Panc1 (cell line): ENCODE measurements around the gene SBK2. TPM values are rescaled to one million over a fixed set of nuclear protein-coding genes. Genes with fewer than 3 reads are reported as not detected.

Source experiments
- ATAC-seq: fragments of 200-7000 bp; cut with Tn5 transposase; 2 replicates; pipeline ENCODE4 v1.9.1; 2020; ENCODE audit warnings: mild to moderate bottlenecking, moderate library complexity
- BruUV-seq: library from RNA; stranded (reverse); fragments of 400-500 nt; replicated peaks from 2 replicates; lab custom pipeline; 2021; lab: Mats Ljungman, UMichigan
- CTCF ChIA-PET: fragments of 300-600 bp; sonication (Branson Sonifier 250); formaldehyde crosslinking; loops from one replicate; lab custom pipeline; 2022; ENCODE audit warnings: antibody characterized with exemption; lab: Charles Lee
- POLR2A ChIA-PET: fragments of 300-600 bp; sonication (Branson Sonifier 250); formaldehyde crosslinking; loops from one replicate; lab custom pipeline; 2022; ENCODE audit warnings: antibody characterized with exemption; lab: Charles Lee
- DNase-seq: peaks from one replicate; pipeline ENCODE4 v3.0.0-alpha.2; 2010; ENCODE audit warnings: low read depth, low spot score
- H3K27ac ChIP-seq: 2 replicates; pipeline ENCODE4 v1.5.1; 2011; ENCODE audit warnings: mild to moderate bottlenecking, low read length, inconsistent platforms
- H3K27me3 ChIP-seq: fragments of 200-500 bp; sonication (Bioruptor generic); 2 replicates; pipeline ENCODE4 v1.6.0; 2014; ENCODE audit warnings: low read length, inconsistent platforms; ENCODE audit not compliant: control insufficient read depth, insufficient read depth
- H3K36me3 ChIP-seq: fragments of 200-500 bp; sonication (Bioruptor generic); 2 replicates; pipeline ENCODE4 v1.5.1; 2014; ENCODE audit warnings: inconsistent platforms, mild to moderate bottlenecking, low read length, moderate library complexity; ENCODE audit not compliant: control insufficient read depth, insufficient read depth
- H3K4me1 ChIP-seq: 2 replicates; pipeline ENCODE4 v1.5.1; 2011; ENCODE audit warnings: inconsistent platforms, mild to moderate bottlenecking, low read length, moderate library complexity; ENCODE audit not compliant: control insufficient read depth, insufficient read depth
- H3K4me3 ChIP-seq, 2 experiments: 2 replicates each; pipeline ENCODE4 v1.5.1; 2011 to 2012; ENCODE audit warnings: low read depth in 2 of 2, low read length in 2 of 2, mild to moderate bottlenecking in 2 of 2, inconsistent platforms in 1 of 2, moderate library complexity in 1 of 2
- H3K9me3 ChIP-seq: fragments of 200-500 bp; sonication (Bioruptor generic); 2 replicates; pipeline ENCODE4 v1.5.1; 2014; ENCODE audit warnings: low read depth, mild to moderate bottlenecking, inconsistent platforms, low read length, moderate library complexity; ENCODE audit not compliant: control insufficient read depth, insufficient read depth
- POLR2AphosphoS5 ChIP-seq: IDR thresholded peaks from 2 replicates; pipeline ENCODE4 v1.6.1; 2012; ENCODE audit warnings: mild to moderate bottlenecking, low read depth, low read length, moderate library complexity
- SIN3A ChIP-seq: IDR thresholded peaks from 2 replicates; pipeline ENCODE4 v1.6.1; 2012; ENCODE audit warnings: low read depth, mild to moderate bottlenecking, low read length, moderate library complexity, borderline replicate concordance; ENCODE audit not compliant: insufficient read depth
- TCF7L2 ChIP-seq: IDR thresholded peaks from 2 replicates; pipeline ENCODE4 v1.6.1; 2011; ENCODE audit warnings: mild to moderate bottlenecking, low read depth, low read length, inconsistent platforms
- in situ Hi-C: cut with HindIII; loops from 2 replicates; pipeline ENCODE4 v1.10.0; 2016; ENCODE audit warnings: low sequenced_read_pairs, low pct_unique_long_range_greater_than_20kb
- intact Hi-C: fragments of 100-400 bp; cut with micrococcal nuclease; formaldehyde crosslinking; loops from one replicate; pipeline ENCODE4 v1.10.0; 2022; ENCODE audit not compliant: unreplicated experiment
- total RNA-seq: library from RNA; stranded (reverse); gene quantifications from one replicate; pipeline ENCODE4 v1.2.1, GENCODE V29; 2021; ENCODE audit not compliant: unreplicated experiment
- TF ChIP-seq, protein P1 (sequence below): fragments of 450-650 bp; IDR thresholded peaks from 2 replicates; pipeline ENCODE4 v1.5.1; 2017; ENCODE audit warnings: mild to moderate bottlenecking
- TF ChIP-seq, protein P2 (sequence below), 2 experiments: IDR thresholded peaks; 2 replicates each; pipeline ENCODE4 v1.6.1; 2011 to 2012; ENCODE audit warnings: low read depth in 2 of 2, control low read depth in 1 of 2, low read length in 1 of 2, mild to moderate bottlenecking in 1 of 2, moderate library complexity in 1 of 2; ENCODE audit not compliant: insufficient read depth in 1 of 2

The SBK2 gene
- total RNA-seq, 1 experiment from 2014 or later = 0.69 TPM

DNA sequence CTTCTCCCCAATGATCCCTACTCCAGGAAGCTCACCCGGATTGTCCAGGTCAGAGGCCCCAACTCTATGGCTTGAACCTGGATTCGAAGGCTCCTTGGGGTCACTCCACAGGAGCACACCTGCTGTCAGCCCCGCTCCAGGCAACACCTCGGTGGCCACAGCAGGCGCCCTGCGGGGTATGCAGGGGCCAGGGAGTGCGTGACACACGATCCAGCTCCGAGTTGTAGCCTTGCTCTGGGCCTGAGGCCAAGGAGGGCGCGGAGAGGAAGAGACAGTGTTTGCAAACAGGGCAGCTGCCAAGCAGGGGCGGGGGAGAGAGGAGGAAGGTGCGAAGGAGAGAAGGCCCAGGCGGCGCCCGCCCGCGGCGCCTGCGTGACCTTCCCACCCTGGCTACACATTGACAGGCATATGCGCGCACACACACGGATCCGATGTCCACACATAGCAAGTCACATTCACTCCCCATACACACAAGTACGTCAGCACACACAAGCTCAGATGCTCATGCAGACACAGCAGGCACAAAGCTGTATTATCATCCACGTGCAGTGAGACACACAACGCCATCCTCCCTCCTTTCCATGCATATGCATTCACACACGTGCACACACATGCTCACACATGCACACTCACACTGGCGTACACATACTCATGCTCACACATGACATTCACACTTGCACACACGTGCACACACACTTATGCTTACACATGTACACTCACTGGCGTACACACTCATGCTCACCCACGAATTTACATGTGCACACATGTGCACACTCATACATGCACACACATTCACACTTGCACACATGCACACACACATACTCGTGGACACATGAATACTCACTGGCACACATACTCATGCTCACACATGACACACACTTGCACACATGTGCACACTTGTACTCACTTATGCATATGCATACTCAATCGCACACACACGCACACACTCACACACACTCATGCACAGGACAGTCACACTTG, 10.4 kb downstream of the SBK2 start:
- intact Hi-C loops (no loop called here), in situ Hi-C loops (no loop called here)
- H3K27me3 ChIP-seq = no peaks in the 10 kb centered on the region
- BruUV-seq = no TSS peak
- 0 out of 2 replicates have a peak overlapping the region, but pooled peaks have one; percentile 11 for H3K27ac ChIP-seq
- H3K9me3 ChIP-seq = no peaks in the 10 kb centered on the region
- ATAC-seq (peak; percentile 88), DNase-seq (no peak)
- ChIA-PET POLR2A (interaction anchor here (0.6 to 0.7 kb wide), 4 partner anchors 9 to 40 kb away, joined by 3 to 5 read pairs (median 4); no protein-coding TSS in a partner anchor), CTCF (no interaction called here)
- no peaks in the 10 kb centered on the region for H3K36me3 ChIP-seq
- TF ChIP-seq SIN3A = no peak
- TF ChIP-seq TCF7L2 = peak; percentile 39; the same call in 1 of the 2 replicates
- TF ChIP-seq POLR2AphosphoS5 = peak; percentile 57; the same call in 1 of the 2 replicates
- TF ChIP-seq, protein P1, sequence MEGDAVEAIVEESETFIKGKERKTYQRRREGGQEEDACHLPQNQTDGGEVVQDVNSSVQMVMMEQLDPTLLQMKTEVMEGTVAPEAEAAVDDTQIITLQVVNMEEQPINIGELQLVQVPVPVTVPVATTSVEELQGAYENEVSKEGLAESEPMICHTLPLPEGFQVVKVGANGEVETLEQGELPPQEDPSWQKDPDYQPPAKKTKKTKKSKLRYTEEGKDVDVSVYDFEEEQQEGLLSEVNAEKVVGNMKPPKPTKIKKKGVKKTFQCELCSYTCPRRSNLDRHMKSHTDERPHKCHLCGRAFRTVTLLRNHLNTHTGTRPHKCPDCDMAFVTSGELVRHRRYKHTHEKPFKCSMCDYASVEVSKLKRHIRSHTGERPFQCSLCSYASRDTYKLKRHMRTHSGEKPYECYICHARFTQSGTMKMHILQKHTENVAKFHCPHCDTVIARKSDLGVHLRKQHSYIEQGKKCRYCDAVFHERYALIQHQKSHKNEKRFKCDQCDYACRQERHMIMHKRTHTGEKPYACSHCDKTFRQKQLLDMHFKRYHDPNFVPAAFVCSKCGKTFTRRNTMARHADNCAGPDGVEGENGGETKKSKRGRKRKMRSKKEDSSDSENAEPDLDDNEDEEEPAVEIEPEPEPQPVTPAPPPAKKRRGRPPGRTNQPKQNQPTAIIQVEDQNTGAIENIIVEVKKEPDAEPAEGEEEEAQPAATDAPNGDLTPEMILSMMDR = no peak
- TF ChIP-seq, protein P2, sequence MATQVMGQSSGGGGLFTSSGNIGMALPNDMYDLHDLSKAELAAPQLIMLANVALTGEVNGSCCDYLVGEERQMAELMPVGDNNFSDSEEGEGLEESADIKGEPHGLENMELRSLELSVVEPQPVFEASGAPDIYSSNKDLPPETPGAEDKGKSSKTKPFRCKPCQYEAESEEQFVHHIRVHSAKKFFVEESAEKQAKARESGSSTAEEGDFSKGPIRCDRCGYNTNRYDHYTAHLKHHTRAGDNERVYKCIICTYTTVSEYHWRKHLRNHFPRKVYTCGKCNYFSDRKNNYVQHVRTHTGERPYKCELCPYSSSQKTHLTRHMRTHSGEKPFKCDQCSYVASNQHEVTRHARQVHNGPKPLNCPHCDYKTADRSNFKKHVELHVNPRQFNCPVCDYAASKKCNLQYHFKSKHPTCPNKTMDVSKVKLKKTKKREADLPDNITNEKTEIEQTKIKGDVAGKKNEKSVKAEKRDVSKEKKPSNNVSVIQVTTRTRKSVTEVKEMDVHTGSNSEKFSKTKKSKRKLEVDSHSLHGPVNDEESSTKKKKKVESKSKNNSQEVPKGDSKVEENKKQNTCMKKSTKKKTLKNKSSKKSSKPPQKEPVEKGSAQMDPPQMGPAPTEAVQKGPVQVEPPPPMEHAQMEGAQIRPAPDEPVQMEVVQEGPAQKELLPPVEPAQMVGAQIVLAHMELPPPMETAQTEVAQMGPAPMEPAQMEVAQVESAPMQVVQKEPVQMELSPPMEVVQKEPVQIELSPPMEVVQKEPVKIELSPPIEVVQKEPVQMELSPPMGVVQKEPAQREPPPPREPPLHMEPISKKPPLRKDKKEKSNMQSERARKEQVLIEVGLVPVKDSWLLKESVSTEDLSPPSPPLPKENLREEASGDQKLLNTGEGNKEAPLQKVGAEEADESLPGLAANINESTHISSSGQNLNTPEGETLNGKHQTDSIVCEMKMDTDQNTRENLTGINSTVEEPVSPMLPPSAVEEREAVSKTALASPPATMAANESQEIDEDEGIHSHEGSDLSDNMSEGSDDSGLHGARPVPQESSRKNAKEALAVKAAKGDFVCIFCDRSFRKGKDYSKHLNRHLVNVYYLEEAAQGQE (IDR thresholded peaks at IDR 0.05; ENCODE audit: insufficient read depth in 1 of 2, low read depth in 2 of 2, low read length in 1 of 2) = no peak
- peaks cover 21% of the 10 kb centered on the region for H3K4me1 ChIP-seq
- H3K4me3 ChIP-seq = 0 out of 4 replicates have a peak overlapping the region, but pooled peaks of 1 of the 2 experiments have one; percentile 5

DNA sequence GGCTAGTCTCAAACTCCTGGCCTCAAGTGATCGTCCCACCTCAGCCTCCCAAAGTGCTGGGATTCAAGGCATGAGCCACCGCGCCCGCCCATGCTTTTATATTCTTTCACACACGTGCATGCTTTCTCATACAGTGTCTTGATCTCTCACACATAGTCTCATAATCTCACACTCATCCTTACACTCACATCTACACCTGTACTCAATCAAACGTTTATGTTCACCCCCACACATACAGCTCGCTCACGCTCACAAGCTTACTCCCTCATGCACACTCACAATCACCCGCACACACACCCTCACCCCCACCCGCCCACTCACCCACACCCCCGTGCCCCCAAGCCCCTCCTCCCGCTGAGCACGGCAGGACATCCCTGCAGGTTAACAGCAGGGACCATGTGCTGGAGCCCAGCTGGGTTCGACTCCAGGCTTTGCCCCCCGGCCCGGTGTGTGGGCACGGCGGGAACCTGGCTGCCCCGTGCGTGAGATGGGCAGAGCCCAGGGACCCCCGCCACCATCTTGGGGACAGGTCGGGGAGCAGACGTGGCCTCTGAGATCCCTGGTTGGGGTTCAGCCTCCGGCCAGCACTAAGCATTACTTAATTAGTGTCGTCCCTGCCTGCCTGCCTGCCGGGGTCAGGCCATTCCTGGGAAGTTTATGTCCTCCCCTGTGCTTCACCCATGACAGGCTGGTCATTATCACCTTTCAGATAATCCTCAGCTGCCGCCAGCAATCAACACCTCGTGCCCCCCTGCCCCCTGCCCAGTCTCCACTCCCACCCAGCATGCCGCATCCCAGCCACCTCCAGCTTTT, 11.4 kb downstream of the SBK2 start:
- no peaks in the 10 kb centered on the region for H3K36me3 ChIP-seq
- no TSS peak for BruUV-seq
- POLR2A ChIA-PET = interaction anchor here (0.6 kb wide), 2 partner anchors 9 to 132 kb away, joined by 3 read pairs; no protein-coding TSS in a partner anchor
- H3K4me1 ChIP-seq = peaks cover 27% of the 10 kb centered on the region
- CTCF ChIA-PET = interaction anchor here (0.5 kb wide), 1 partner anchor 120 kb away, joined by 3 read pairs; no protein-coding TSS in a partner anchor
- H3K27ac ChIP-seq = no peak overlapping the region
- TF ChIP-seq SIN3A (no peak), TCF7L2 (no peak), POLR2AphosphoS5 (no peak)
- TF ChIP-seq, protein P2 (IDR thresholded peaks at IDR 0.05; ENCODE audit: insufficient read depth in 1 of 2, low read depth in 2 of 2, low read length in 1 of 2) = no peak
- TF ChIP-seq, protein P1 = no peak
- DNase-seq (no peak), ATAC-seq (peak; percentile 55)
- H3K9me3 ChIP-seq = no peaks in the 10 kb centered on the region
- intact Hi-C loops (no loop called here), in situ Hi-C loops (no loop called here)
- no peaks in the 10 kb centered on the region for H3K27me3 ChIP-seq
- no peak overlapping the region for H3K4me3 ChIP-seq
